Breast epithelium (tissue), 4 donors: Measurements from ENCODE around the gene MT1E. TPM values are rescaled to one million over a fixed set of nuclear protein-coding genes. Genes with fewer than 3 reads are reported as not detected.

ENCODE experiments used
- DNase-seq, 2 donors: peaks; one replicate each; pipeline ENCODE4 v3.0.0-alpha.2; 2019; ENCODE audit warnings: low spot score in 2 of 2
- H3K27ac ChIP-seq, 2 donors: fragments of 200-600 bp; sonication (generic) in 1 of 2; one replicate each; pipeline ENCODE4 v1.5.1; 2016 to 2019; ENCODE audit warnings: mild to moderate bottlenecking in 1 of 2
- H3K27me3 ChIP-seq, 2 donors: fragments of 200-600 bp; sonication (generic) in 1 of 2; one replicate each; pipeline versions ENCODE4 v1.5.1 to v1.6.0; 2017 to 2019; ENCODE audit warnings: control low read depth in 1 of 2, mild to moderate bottlenecking in 1 of 2
- H3K36me3 ChIP-seq: fragments of 200-600 bp; one replicate; pipeline ENCODE4 v1.5.1; 2019
- H3K4me1 ChIP-seq, 2 donors: fragments of 200-600 bp; sonication (generic); one replicate each; pipeline ENCODE4 v1.5.1; 2016 to 2019; ENCODE audit warnings: control low read depth in 1 of 2
- H3K4me3 ChIP-seq, 3 donors: fragments of 200-600 bp; sonication (generic); 1 replicate in 2 of 3; 2 replicates in 1 of 3; pipeline ENCODE4 v1.5.1; 2016 to 2019; ENCODE audit warnings: mild to moderate bottlenecking in 3 of 3, moderate library complexity in 2 of 3
- H3K9me3 ChIP-seq, 2 donors: fragments of 200-600 bp; sonication (generic) in 1 of 2; one replicate each; pipeline ENCODE4 v1.5.1; 2016 to 2019; ENCODE audit warnings: control low read depth in 1 of 2
- CTCF ChIP-seq, 3 donors: fragments of 450-650 bp; IDR thresholded peaks; one replicate each; pipeline ENCODE4 v1.5.1; 2016 to 2017; ENCODE audit warnings: antibody characterized with exemption in 3 of 3, mild to moderate bottlenecking in 3 of 3, moderate library complexity in 3 of 3
- POLR2A ChIP-seq: fragments of 450-650 bp; IDR thresholded peaks from one replicate; pipeline ENCODE4 v1.6.1; 2016; ENCODE audit warnings: antibody characterized with exemption, mild to moderate bottlenecking, moderate library complexity
- POLR2AphosphoS5 ChIP-seq, 3 donors: sonication (generic); formaldehyde crosslinking; IDR thresholded peaks; one replicate each; pipeline ENCODE4 v1.6.1; 2017; ENCODE audit warnings: antibody characterized with exemption in 3 of 3
- intact Hi-C: fragments of 100-400 bp; cut with DNase I; formaldehyde crosslinking; loops from one replicate; pipeline ENCODE4 v1.15.1; 2023; ENCODE audit warnings: low total_unique reads
- total RNA-seq, 3 donors: library from RNA; depleted of rRNA; stranded (reverse); fragments of >200 nt; gene quantifications; one replicate each; pipeline ENCODE4 v1.1.0, GENCODE V29; 2016

Gene MT1E
- total RNA-seq, 3 donors from 2014 or later = 284 to 698 (median 513) TPM

- intact Hi-C loops = no loop called here
- H3K4me1 ChIP-seq = no peaks in the 10 kb centered on the region
- peak within 1 kb of the TSS; percentile 34 to 70 (median 48) for H3K4me3 ChIP-seq
- TF ChIP-seq CTCF (IDR thresholded peaks at IDR 0.05) (no peak), POLR2A (peak; percentile 7), POLR2AphosphoS5 (IDR thresholded peaks at IDR 0.05) (peak in 2 of 3 donors; percentile 21 to 67)
- no peaks in the 10 kb centered on the region for H3K9me3 ChIP-seq
- H3K36me3 ChIP-seq = no peaks in the 10 kb centered on the region
- peak; percentile 40 to 77 for DNase-seq
- H3K27me3 ChIP-seq = peaks cover 0 to 6% of the 10 kb centered on the region in 2 donors
- peak within 1 kb of the TSS; percentile 29 to 87 for H3K27ac ChIP-seq
Observed at GRCh38 chr16:56637814-56638750, 12.5 kb downstream of the MT1E start, which contains the start of gene MT1A. MT1A (plus strand) TSS chr16:56638666; CDS start chr16:56638739, 73 bp downstream.

GRCh38 chr16:56639045-56639444, 13.5 kb downstream of the MT1E start:
- TF ChIP-seq POLR2AphosphoS5 (IDR thresholded peaks at IDR 0.05) = no peak
- TF ChIP-seq POLR2A = no peak
- no peak for TF ChIP-seq CTCF (IDR thresholded peaks at IDR 0.05)
- intact Hi-C loops = no loop called here
- no peak for DNase-seq
- peaks cover 0 to 6% of the 10 kb centered on the region in 2 donors for H3K27me3 ChIP-seq
- no peaks in the 10 kb centered on the region for H3K4me1 ChIP-seq
- peak overlapping the region in 1 of 2 donors; percentile 87 for H3K27ac ChIP-seq
- no peaks in the 10 kb centered on the region for H3K36me3 ChIP-seq
- no peaks in the 10 kb centered on the region for H3K9me3 ChIP-seq
- H3K4me3 ChIP-seq = peak overlapping the region in 1 of 3 donors; percentile 70

- Histone ChIP-seq H3K27me3 (peaks cover 0 to 6% of the 10 kb centered on the region in 2 donors), H3K4me1 (no peaks in the 10 kb centered on the region), H3K27ac (no peak overlapping the region), H3K4me3 (no peak overlapping the region), H3K9me3 (no peaks in the 10 kb centered on the region), H3K36me3 (no peaks in the 10 kb centered on the region)
- intact Hi-C loops = no loop called here
- TF ChIP-seq POLR2AphosphoS5 (IDR thresholded peaks at IDR 0.05) (no peak), CTCF (IDR thresholded peaks at IDR 0.05) (no peak), POLR2A (no peak)
- no peak for DNase-seq
Observed at GRCh38 chr16:56640076-56640475, 14.5 kb downstream of the MT1E start.

- Histone ChIP-seq H3K4me1 (no peaks in the 10 kb centered on the region), H3K27me3 (peaks cover 0 to 6% of the 10 kb centered on the region in 2 donors), H3K36me3 (no peaks in the 10 kb centered on the region), H3K27ac (peak overlapping the region in 1 of 2 donors; percentile 1), H3K4me3 (no peak overlapping the region), H3K9me3 (no peaks in the 10 kb centered on the region)
- no peak for DNase-seq
- no peak for TF ChIP-seq POLR2A
- no peak for TF ChIP-seq POLR2AphosphoS5 (IDR thresholded peaks at IDR 0.05)
- no peak for TF ChIP-seq CTCF (IDR thresholded peaks at IDR 0.05)
- intact Hi-C loops = no loop called here
Observed at GRCh38 chr16:56641166-56641565, 15.6 kb downstream of the MT1E start.
